SH-SY5Y (cell line): Measurements from ENCODE around the gene DMPK.

Experiments used
- GATA2 ChIP-seq: IDR thresholded peaks from 2 replicates; pipeline ENCODE4 v1.6.1; 2011; ENCODE audit warnings: mild to moderate bottlenecking, low read depth, low read length
- GATA3 ChIP-seq: IDR thresholded peaks from 2 replicates; pipeline ENCODE4 v1.6.1; 2011; ENCODE audit warnings: low read depth, mild to moderate bottlenecking, low read length, moderate library complexity

GRCh38 chr19:45777395-45777961 is 4.8 kb downstream of the DMPK start:
- TF ChIP-seq GATA2, result no peak
- no peak for TF ChIP-seq GATA3
